ENCODE results near the gene CCDC78. TPM values are rescaled to one million over a fixed set of nuclear protein-coding genes. Genes with fewer than 3 reads are reported as not detected.

CCDC78 gene
- total RNA-seq, 2 donors from 2014 or later, result 0.43 to 0.56 TPM

GRCh38 chr16:735982-736453 lies 9.8 kb upstream of the CCDC78 start:
- H3K36me3 ChIP-seq, result peaks cover 56% of the 10 kb centered on the region
- DNase-seq (ENCODE audit: low spot score), result no peak
- TF ChIP-seq CTCF (IDR thresholded peaks at IDR 0.05), result no peak
- H3K4me1 ChIP-seq, result peaks cover 0 to 10% of the 10 kb centered on the region in 2 donors
- no peaks in the 10 kb centered on the region for H3K27me3 ChIP-seq
- H3K4me3 ChIP-seq, result no peak overlapping the region
- H3K27ac ChIP-seq, result no peak overlapping the region
- H3K9me3 ChIP-seq, result no peaks in the 10 kb centered on the region

- Histone ChIP-seq H3K27me3 (no peaks in the 10 kb centered on the region), H3K9me3 (no peaks in the 10 kb centered on the region), H3K4me3 (no peak overlapping the region), H3K27ac (no peak overlapping the region), H3K36me3 (peaks cover 56% of the 10 kb centered on the region), H3K4me1 (peaks cover 0 to 7% of the 10 kb centered on the region in 2 donors)
- no peak for TF ChIP-seq CTCF (IDR thresholded peaks at IDR 0.05)
- no peak for DNase-seq (ENCODE audit: low spot score)
Observed at GRCh38 chr16:734981-735881, 9.0 kb upstream of the CCDC78 start.

GRCh38 chr16:734208-734980 lies 8.2 kb upstream of the CCDC78 start:
- Histone ChIP-seq H3K4me3 (no peak overlapping the region), H3K27me3 (no peaks in the 10 kb centered on the region), H3K36me3 (peaks cover 56% of the 10 kb centered on the region), H3K9me3 (no peaks in the 10 kb centered on the region), H3K4me1 (no peaks in the 10 kb centered on the region), H3K27ac (no peak overlapping the region)
- TF ChIP-seq CTCF (IDR thresholded peaks at IDR 0.05), result no peak
- no peak for DNase-seq (ENCODE audit: low spot score)

- peaks cover 0 to 5% of the 10 kb centered on the region in 2 donors for H3K4me1 ChIP-seq
- DNase-seq (ENCODE audit: low spot score), result no peak
- H3K4me3 ChIP-seq, result no peak overlapping the region
- TF ChIP-seq CTCF (IDR thresholded peaks at IDR 0.05), result no peak
- H3K9me3 ChIP-seq, result no peaks in the 10 kb centered on the region
- no peaks in the 10 kb centered on the region for H3K27me3 ChIP-seq
- peaks cover 56% of the 10 kb centered on the region for H3K36me3 ChIP-seq
- H3K27ac ChIP-seq, result no peak overlapping the region
Observed at GRCh38 chr16:733382-734207, 7.4 kb upstream of the CCDC78 start.

- Histone ChIP-seq H3K4me1 (peaks cover 0 to 12% of the 10 kb centered on the region in 2 donors), H3K27me3 (no peaks in the 10 kb centered on the region), H3K4me3 (no peak overlapping the region), H3K27ac (no peak overlapping the region), H3K9me3 (no peaks in the 10 kb centered on the region), H3K36me3 (peaks cover 56% of the 10 kb centered on the region)
- no peak for TF ChIP-seq CTCF (IDR thresholded peaks at IDR 0.05)
- DNase-seq (ENCODE audit: low spot score), result no peak
Observed at GRCh38 chr16:732936-733335, 6.7 kb upstream of the CCDC78 start.
